HG03342 (cell line): Measurements from ENCODE around the gene REEP2.
"Not testable (repeated sequence)": the region's sequence is repeated elsewhere in the genome, so short reads cannot be mapped to it uniquely, and the experiment has no call there.

ENCODE experiments used
- ATAC-seq: cut with Tn5 transposase; IDR thresholded peaks from one replicate; pipeline ENCODE4 v1.9.1; 2021; ENCODE audit warnings: mild to moderate bottlenecking, moderate library complexity; ENCODE audit not compliant: unreplicated experiment

The REEP2 gene

GRCh38 chr5:138466125-138466899, 27.5 kb downstream of the REEP2 start:
- no peak for ATAC-seq

GRCh38 chr5:138466900-138467710, 28.2 kb downstream of the REEP2 start:
- ATAC-seq = no peak

DNA sequence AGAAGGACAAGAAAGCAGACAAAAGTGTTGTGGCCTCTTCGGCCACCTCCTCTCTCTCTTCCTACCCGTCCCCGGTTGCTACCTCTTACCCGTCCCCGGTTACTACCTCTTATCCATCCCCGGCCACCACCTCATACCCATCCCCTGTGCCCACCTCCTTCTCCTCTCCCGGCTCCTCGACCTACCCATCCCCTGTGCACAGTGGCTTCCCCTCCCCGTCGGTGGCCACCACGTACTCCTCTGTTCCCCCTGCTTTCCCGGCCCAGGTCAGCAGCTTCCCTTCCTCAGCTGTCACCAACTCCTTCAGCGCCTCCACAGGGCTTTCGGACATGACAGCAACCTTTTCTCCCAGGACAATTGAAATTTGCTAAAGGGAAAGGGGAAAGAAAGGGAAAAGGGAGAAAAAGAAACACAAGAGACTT, 28.9 kb downstream of the REEP2 start:
- ATAC-seq = no peak

GRCh38 chr5:138468133-138468965, 29.5 kb downstream of the REEP2 start:
- ATAC-seq = no peak

DNA sequence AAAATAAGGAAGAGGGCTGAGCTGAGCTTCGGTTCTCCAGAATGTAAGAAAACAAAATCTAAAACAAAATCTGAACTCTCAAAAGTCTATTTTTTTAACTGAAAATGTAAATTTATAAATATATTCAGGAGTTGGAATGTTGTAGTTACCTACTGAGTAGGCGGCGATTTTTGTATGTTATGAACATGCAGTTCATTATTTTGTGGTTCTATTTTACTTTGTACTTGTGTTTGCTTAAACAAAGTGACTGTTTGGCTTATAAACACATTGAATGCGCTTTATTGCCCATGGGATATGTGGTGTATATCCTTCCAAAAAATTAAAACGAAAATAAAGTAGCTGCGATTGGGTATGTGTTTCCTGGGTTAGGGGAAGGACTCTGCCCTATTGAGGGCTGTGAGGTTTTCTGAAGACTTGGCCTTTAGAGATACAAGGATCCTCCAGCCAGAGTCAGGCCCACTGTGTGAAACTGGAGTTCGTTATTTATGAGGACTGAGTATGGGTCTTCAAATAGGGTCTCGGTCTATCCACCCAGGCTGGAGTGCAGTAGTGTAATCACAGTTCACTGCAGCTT, 30.2 kb downstream of the REEP2 start:
- ATAC-seq = no peak

- ATAC-seq = no peak
Measured at GRCh38 chr5:138469540-138470321, 30.9 kb downstream of the REEP2 start.

DNA sequence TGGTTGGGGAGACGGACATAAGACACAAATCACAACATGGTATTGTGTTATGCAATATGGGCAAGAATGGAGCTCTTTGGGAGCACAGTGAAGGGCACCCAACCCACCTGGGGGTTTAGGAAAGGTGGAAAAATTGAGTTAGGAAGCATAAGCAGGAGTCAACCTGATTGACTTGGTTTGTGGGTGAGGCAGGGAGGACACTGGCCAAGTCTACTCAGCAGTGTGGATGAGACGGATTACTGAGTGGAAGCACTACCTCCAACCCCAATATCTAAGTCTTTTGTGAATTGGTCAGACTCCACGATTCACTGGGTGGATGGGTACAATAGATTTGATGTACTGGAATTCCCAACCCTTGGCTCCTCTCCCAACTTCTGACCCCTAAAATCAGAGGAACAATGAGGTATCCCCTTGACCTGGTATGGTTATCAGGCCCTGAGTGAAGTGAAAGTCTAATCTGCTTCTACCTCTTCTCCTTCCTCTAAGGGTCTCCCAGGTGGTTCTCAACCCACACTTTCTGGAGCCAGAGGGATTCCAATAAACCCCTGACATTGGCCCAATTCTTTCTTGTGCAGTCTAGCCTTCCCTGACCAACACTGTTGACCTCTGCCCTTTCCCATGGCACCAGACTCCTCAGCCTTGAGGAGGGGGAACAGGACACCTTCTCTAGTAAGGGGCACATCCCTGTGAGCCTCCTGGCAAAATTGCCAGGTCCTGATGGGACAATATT, 31.6 kb downstream of the REEP2 start:
- ATAC-seq = no peak

- ATAC-seq = no peak
Measured at GRCh38 chr5:138471052-138471361, 32.1 kb downstream of the REEP2 start.

- ATAC-seq = no peak
Measured at GRCh38 chr5:138472353-138472752, 33.5 kb downstream of the REEP2 start.

DNA sequence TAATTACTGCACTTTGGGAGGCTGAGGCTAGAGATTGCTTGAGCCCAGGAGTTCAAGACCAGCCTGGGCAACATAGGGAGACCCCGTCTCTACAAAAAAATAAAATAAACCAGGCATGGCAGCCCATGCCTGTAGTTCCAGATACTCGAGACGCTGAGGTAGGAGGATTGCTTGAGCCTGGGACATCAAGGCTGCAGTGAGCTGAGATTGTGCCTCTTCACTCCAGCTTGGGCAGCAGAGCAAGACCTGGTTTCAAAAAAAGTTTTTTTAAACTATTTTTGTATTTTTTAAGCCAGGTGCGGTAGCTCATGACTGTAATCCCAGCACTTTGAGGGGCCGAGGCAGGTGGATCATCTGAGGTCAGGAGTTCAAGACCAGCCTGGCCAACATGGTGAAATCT, 34.3 kb downstream of the REEP2 start:
- ATAC-seq = not testable (repeated sequence)

DNA sequence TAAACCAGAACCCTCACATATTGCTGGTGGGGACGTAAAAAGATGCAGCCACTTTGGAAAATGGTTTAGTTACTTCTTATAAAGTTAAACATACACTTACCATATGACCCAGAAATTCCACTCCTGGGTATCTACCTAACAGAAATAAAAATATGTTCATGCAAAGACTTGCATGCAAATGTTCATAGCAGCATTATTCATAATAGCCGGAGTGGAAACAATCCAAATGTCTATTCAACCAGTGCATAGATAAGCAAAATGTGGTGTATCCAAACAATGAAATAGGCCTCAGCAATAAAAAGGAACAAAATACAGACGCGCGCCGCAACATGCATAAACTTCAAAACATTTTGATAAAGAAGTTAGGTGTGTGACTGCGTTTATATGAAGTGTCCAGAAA, 38.1 kb downstream of the REEP2 start:
- no peak for ATAC-seq

DNA sequence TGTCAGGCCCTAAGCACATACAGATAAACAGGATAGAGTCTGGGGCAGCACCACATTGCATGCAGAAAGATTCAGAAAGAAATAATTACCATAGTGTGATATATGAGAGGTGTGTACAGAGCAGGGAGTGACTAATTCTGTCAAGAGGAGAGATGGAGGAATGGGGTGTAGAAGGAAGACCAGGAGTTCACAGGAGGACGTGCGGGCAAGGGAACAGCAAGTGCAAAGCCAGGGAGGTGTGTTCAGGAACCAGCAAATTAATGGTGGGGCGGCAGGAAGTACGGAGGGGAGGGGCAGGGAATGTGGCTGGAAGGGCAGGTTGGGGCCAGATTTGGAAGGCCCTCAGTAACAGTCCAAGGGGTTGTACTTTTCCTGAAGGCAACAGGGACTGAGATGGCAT, 43.8 kb downstream of the REEP2 start:
- no peak for ATAC-seq

GRCh38 chr5:138488481-138488945, 49.7 kb downstream of the REEP2 start:
- ATAC-seq = no peak

DNA sequence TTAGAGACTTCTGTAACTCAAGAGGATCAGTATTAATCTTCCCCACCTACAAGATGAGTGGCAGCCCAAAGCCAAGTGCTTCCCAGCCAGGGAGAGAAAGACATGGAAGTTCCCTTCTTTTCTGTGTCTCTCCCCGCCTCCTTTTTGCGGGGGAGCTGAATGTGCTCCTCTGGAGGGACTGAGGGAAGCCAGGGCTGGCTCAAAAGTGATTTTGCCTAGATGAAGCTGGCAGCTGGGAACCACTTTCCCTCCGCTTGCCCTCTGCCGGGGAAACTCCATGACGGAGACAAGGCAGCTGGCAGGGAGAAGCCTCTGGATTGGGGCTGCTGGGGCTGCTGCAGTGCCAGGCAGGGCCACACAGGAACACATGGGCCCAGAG, 50.8 kb downstream of the REEP2 start:
- no peak for ATAC-seq

DNA sequence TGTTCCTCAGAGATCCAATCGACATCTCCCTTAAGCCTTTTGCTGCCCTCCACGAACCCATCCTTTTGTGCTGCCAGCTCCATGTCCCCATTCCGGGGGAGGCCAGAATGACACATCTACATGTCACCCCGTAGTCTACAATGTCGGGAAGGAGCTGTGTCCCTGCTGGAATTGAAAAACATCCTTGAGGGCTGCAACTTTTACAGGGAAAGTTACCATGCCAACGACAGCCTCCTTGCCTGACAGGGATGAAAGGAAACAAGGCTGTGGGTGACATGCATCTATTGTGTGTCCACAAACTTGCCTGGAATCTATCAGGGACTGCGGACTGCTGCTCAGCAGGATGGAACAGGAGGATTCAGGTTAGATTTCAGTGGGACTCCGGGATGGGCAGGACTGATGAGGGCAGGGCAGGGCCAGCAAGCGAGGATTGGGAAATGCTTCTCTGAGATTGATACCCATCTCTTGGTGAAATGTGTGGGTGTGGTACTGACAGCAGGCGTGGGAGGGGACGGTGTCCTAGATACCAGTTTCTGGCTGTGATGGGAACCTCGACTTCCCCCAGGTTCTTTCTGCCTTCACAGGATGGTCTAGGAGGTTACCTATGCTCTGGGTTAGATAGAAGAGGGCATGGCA, 51.9 kb downstream of the REEP2 start:
- no peak for ATAC-seq

DNA sequence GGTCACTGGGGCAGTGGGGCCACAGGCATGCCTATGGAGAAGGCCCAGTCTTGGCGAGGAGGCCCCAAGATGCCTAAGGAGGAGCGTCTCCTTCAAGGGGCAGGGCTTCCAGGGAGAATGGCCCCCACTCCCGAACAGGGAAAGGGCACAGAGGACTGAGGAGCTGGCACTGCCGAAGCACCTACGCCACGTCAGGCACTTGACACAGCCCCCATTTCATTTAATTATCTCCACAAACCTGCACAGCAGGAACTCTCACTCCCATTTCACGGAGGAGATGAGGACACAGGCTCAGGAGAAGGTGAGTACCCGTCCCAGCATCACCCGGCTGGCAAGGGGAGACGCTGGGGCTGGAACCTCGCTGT, 52.4 kb downstream of the REEP2 start:
- no peak for ATAC-seq

- peak; percentile 99 for ATAC-seq
Measured at GRCh38 chr5:138491669-138492559, 53.1 kb downstream of the REEP2 start.

GRCh38 chr5:138492560-138493045, 53.7 kb downstream of the REEP2 start:
- no peak for ATAC-seq
